ENCODE data around the gene SZT2. TPM values are rescaled to one million over a fixed set of nuclear protein-coding genes. Genes with fewer than 3 reads are reported as not detected.

The SZT2 gene
- total and polyA plus RNA-seq, 10 of the 15 experiments (the other 5 are each of a cell fraction or from before 2014, with no cell fraction given): 1.4 to 38.3 (median 12.7) TPM

GRCh38 chr1:43488165-43488564, 98.5 kb downstream of the SZT2 start:
- ATAC-seq (no peak), DNase-seq (ENCODE audit: low read depth, low spot score) (no peak), FAIRE-seq (no peak)
- no peak overlapping the region for H3K4me3 ChIP-seq
- no peak overlapping the region for H3K27ac ChIP-seq (ENCODE audit: control insufficient read depth, insufficient read depth)
- SMC1A ChIA-PET (ENCODE audit: uncharacterized antibody, unreplicated experiment): no interaction called here
- no peak overlapping the region for H3K4me2 ChIP-seq (ENCODE audit: control insufficient read depth, insufficient read depth)
- no peak for TF ChIP-seq PAX5 (IDR thresholded peaks at IDR 0.05; ENCODE audit: borderline replicate concordance, low read depth, low read length)
- RAD21 ChIA-PET (ENCODE audit: unreplicated experiment): no interaction called here
- no TSS peak for BruUV-seq (replicated peaks)
- H2AFZ ChIP-seq (ENCODE audit: control insufficient read depth, low read depth, low read length): no peak overlapping the region
- 0% methylated on average over 1 of the region's 1 CpG for WGBS (ENCODE audit: insufficient coverage, insufficient replicate concordance, low lambda C conversion rate, missing lambda C conversion rate)
- in situ Hi-C loops (cut with MboI): no loop called here
- CTCF ChIA-PET: no interaction called here
- H4K20me1 ChIP-seq (ENCODE audit: control insufficient read depth, insufficient read depth): no peaks in the 10 kb centered on the region
- intact Hi-C loops (cut with micrococcal nuclease; ENCODE audit: unreplicated experiment): no loop called here
- POLR2A ChIA-PET: no interaction called here
- H3K4me1 ChIP-seq (ENCODE audit: control insufficient read depth, insufficient read depth, low read length): no peaks in the 10 kb centered on the region
- no peaks in the 10 kb centered on the region for H3K27me3 ChIP-seq (replicated peaks in 1 of 2; ENCODE audit: control insufficient read depth in 2 of 2, insufficient read depth in 2 of 2, low read length in 1 of 2)
- H3K36me3 ChIP-seq (ENCODE audit: control insufficient read depth in 2 of 2, insufficient read depth in 2 of 2, low read length in 1 of 2): no peaks in the 10 kb centered on the region
- peaks cover 2% of the 10 kb centered on the region; the same call in 2 of the 3 replicates for H3K9me3 ChIP-seq (replicated peaks; ENCODE audit: control insufficient read depth, insufficient read depth, low read length)
- no peaks in the 10 kb centered on the region for H3K79me2 ChIP-seq (ENCODE audit: control insufficient read depth, insufficient read depth, low read length)
- no peak overlapping the region for H3K9ac ChIP-seq (ENCODE audit: control insufficient read depth, insufficient read depth, low read length)

GRCh38 chr1:43491061-43491460, 101.4 kb downstream of the SZT2 start:
- POLR2A ChIA-PET: interaction anchor here (0.6 kb wide), 1 partner anchor 29 kb away, joined by 3 read pairs; no protein-coding TSS in a partner anchor
- no peaks in the 10 kb centered on the region for H3K36me3 ChIP-seq (ENCODE audit: control insufficient read depth in 2 of 2, insufficient read depth in 2 of 2, low read length in 1 of 2)
- WGBS (ENCODE audit: insufficient coverage, insufficient replicate concordance, low lambda C conversion rate, missing lambda C conversion rate): no CpG with 5 or more reads among the region's 1 CpG
- H2AFZ ChIP-seq (ENCODE audit: control insufficient read depth, low read depth, low read length): no peak overlapping the region
- RAD21 ChIA-PET (ENCODE audit: unreplicated experiment): no interaction called here
- DNase-seq (ENCODE audit: low read depth, low spot score): no peak
- in situ Hi-C loops (cut with MboI) (no loop called here), intact Hi-C loops (cut with micrococcal nuclease; ENCODE audit: unreplicated experiment) (no loop called here)
- H3K27me3 ChIP-seq (replicated peaks in 1 of 2; ENCODE audit: control insufficient read depth in 2 of 2, insufficient read depth in 2 of 2, low read length in 1 of 2): peaks cover 0 to 1% of the 10 kb centered on the region in 2 experiments; a peak in 2 of 4 replicates
- ATAC-seq: no peak
- no peak overlapping the region for H3K4me2 ChIP-seq (ENCODE audit: control insufficient read depth, insufficient read depth)
- CTCF ChIA-PET: interaction anchor here (0.8 kb wide), 1 partner anchor 272 kb away, joined by 3 read pairs; no protein-coding TSS in a partner anchor
- no TSS peak for BruUV-seq (replicated peaks)
- no peaks in the 10 kb centered on the region for H4K20me1 ChIP-seq (ENCODE audit: control insufficient read depth, insufficient read depth)
- TF ChIP-seq RAD21 (IDR thresholded peaks at IDR 0.05; ENCODE audit: insufficient read depth, low read depth, low read length) (no peak), ZNF592 (IDR thresholded peaks at IDR 0.05) (no peak), IRF3 (IDR thresholded peaks at IDR 0.05) (no peak), ZNF207 (IDR thresholded peaks at IDR 0.05; ENCODE audit: borderline replicate concordance) (no peak), FOS (IDR thresholded peaks at IDR 0.05; ENCODE audit: borderline replicate concordance, extremely low read depth, insufficient read length) (no peak), TCF12 (IDR thresholded peaks at IDR 0.05; ENCODE audit: low read depth, low read length) (no peak), BMI1 (IDR thresholded peaks at IDR 0.05; ENCODE audit: borderline replicate concordance) (no peak), NFXL1 (IDR thresholded peaks at IDR 0.05; ENCODE audit: borderline replicate concordance) (no peak), SREBF1 (IDR thresholded peaks at IDR 0.05; ENCODE audit: low read length) (no peak), TBL1XR1 (IDR thresholded peaks at IDR 0.05; ENCODE audit: low read depth, low read length) (no peak), RELB (IDR thresholded peaks at IDR 0.05; ENCODE audit: low read depth) (no peak)
- H3K4me3 ChIP-seq: no peak overlapping the region
- H3K4me1 ChIP-seq (ENCODE audit: control insufficient read depth, insufficient read depth, low read length): no peaks in the 10 kb centered on the region
- peaks cover 2% of the 10 kb centered on the region; the same call in 2 of the 3 replicates for H3K9me3 ChIP-seq (replicated peaks; ENCODE audit: control insufficient read depth, insufficient read depth, low read length)
- no peak overlapping the region for H3K27ac ChIP-seq (ENCODE audit: control insufficient read depth, insufficient read depth)
- H3K79me2 ChIP-seq (ENCODE audit: control insufficient read depth, insufficient read depth, low read length): no peaks in the 10 kb centered on the region
- no peak overlapping the region for H3K9ac ChIP-seq (ENCODE audit: control insufficient read depth, insufficient read depth, low read length)
- SMC1A ChIA-PET (ENCODE audit: uncharacterized antibody, unreplicated experiment): no interaction called here
- no peak for FAIRE-seq

All from GM12878 (cell line).